GM11168 (cell line): ENCODE results near the gene DGCR8.

Experiments used
- in situ Hi-C: fragments of 300-500 bp; cut with MboI; formaldehyde crosslinking; loops from one replicate; pipeline ENCODE4 v1.12.0; 2022; ENCODE audit warnings: low sequenced_read_pairs; ENCODE audit not compliant: unreplicated experiment

Gene DGCR8

GRCh38 chr22:20052309-20053259 is 27.5 kb upstream of the DGCR8 start:
- in situ Hi-C loops: no loop called here

DNA sequence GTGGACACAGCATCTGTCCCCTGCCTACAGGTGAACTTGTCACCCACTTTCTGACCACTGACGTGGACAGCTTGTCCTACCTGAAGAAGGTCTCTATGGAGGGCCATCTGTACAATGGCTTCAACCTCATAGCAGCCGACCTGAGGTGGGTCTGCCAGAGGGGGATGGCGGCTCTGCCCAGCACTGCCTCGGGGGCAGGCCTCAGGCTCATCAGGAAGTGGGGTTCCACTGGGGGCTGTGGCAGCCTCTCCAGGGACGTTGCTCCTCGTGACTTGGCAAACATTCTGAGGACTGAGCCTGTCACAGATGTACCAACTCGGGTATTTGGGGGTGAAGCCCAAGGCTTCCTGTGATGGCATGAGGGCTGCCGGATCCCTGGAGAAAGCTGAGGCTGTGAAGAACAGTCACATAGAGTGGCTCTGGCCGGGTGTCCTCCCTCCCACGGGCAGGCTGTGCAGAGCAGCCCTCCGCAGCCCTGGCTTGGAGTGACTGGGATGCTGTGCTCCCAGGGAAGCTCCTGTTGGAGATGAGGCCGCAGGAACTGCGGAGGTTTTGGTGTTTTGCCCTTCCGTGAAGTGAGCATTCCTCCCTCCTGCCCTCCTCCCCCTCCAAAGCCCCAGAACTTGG is 26.5 kb upstream of the DGCR8 start:
- in situ Hi-C loops: no loop called here

DNA sequence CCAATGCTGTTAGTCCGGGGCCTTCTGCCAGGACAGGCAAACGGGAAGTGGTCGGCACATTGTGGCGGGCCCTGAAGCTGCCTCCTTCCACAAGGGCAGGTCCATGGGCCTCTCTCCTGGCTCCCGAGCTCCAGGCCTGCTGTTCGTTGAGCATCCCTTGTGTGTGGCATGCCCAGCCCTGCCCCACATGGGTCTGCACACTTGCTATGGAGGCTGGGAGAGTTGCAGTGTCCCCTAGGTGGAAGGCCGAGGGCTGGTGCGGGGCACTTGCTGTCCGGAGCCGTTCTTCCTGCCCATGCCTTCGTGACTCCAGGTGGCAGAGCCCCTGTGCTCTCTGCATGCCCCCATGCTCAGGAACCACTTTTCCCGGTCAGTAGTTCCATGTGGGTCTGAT is 26.0 kb upstream of the DGCR8 start:
- in situ Hi-C loops: no loop called here

- in situ Hi-C loops: no loop called here
Measured at GRCh38 chr22:20054485-20054884, 25.6 kb upstream of the DGCR8 start.

GRCh38 chr22:20055144-20055543 is 24.9 kb upstream of the DGCR8 start:
- in situ Hi-C loops: no loop called here

DNA sequence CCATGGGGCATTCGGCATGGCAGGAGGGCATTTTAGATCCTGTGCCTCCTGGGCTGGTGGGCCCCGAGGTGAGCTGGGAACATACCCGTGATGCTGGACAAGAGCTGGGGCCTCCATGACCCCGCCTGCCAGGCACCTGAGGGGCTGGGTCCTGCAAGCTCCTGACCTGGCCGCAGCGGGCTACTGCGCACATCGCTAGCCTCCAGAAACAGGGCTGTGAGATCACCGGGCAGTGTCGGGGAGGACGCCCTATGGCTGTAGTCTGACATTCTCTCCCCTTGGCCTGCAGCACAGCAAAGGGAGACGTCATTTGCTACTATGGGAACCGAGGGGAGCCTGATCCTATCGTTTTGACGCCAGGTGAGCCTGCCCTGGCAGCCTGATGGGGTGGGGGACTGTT is 24.4 kb upstream of the DGCR8 start:
- in situ Hi-C loops: no loop called here

GRCh38 chr22:20056161-20056560 is 23.9 kb upstream of the DGCR8 start:
- in situ Hi-C loops: no loop called here

DNA sequence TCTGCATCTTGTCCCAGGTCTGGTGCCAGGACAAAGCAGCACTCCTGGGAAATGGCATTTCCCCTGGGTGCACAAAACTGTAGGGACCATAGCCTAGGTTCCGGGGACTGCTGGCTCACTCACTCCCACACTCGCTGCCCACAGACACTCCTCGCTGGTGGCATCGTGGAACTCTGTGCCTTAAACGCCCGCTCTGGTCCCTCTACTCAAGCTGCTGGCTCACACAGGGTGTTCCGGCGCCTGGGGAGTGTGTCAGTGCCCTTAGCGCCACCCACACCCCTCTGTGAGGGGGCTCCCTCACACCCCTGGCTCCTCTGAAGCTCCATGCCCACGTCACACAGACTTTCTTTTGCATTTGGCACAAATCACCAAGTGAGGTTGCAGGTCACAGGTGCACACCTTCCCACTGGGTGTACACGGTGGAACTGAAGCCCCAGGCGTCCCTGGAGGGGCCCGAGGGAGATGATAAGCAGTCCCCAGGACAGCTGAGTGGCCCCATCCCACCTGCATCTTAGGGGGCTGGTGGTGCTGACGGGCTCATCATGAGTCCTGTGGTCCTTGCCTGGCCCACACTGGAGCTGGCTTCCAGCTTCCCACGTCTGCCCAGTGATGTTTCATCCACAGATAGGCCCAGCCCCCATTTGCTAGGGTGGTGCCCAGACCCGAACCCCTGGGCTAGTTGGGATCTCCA is 23.2 kb upstream of the DGCR8 start:
- in situ Hi-C loops: no loop called here

- in situ Hi-C loops: no loop called here
Measured at GRCh38 chr22:20057596-20058268, 22.3 kb upstream of the DGCR8 start.

- in situ Hi-C loops: no loop called here
Measured at GRCh38 chr22:20058989-20059770, 20.9 kb upstream of the DGCR8 start.

GRCh38 chr22:20060700-20061480 is 19.2 kb upstream of the DGCR8 start:
- in situ Hi-C loops: no loop called here

DNA sequence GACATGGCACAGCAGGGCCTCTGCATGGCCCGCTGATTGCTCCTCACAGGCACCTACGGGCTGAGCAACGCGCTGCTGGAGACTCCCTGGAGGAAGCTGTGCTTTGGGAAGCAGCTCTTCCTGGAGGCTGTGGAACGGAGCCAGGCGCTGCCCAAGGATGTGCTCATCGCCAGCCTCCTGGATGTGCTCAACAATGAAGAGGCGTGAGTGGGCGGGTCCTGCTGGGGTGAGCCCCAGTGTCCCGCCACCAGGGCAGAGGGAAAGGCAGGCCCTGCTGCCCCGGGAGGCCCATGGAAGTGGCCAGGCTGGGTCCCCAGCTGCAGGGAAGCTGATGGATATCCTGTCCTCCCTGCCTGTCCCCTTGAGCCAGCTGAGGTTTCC is 18.6 kb upstream of the DGCR8 start:
- in situ Hi-C loops: no loop called here

- in situ Hi-C loops: no loop called here
Measured at GRCh38 chr22:20062043-20062765, 17.8 kb upstream of the DGCR8 start.

- in situ Hi-C loops: no loop called here
Measured at GRCh38 chr22:20062766-20063083, 17.3 kb upstream of the DGCR8 start.

- in situ Hi-C loops: no loop called here
Measured at GRCh38 chr22:20063271-20064139, 16.5 kb upstream of the DGCR8 start.

DNA sequence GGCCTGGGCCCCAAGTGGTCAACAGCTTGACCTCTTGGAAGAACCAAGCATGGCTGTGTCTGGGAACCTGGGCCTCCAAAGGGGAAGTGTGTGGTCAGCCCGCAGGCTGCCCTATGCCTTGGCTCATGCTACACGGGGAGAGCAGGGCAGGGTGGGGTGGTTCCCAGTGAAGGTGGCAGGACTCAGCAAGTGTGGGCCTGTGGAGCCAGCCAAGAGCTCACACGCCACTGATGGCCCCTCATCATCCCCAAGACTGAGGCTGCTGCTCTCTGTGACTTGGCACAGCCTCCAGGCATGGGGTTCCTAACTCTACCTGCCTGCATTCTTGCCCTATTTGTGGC is 15.9 kb upstream of the DGCR8 start:
- in situ Hi-C loops: no loop called here

- in situ Hi-C loops: no loop called here
Measured at GRCh38 chr22:20064545-20065262, 15.3 kb upstream of the DGCR8 start.
